Peyer's patch (tissue), 4 donors: Measurements from ENCODE around the gene PTPRJ. TPM values are rescaled to one million over a fixed set of nuclear protein-coding genes. Genes with fewer than 3 reads are reported as not detected.
"Not testable (repeated sequence)": the region's sequence is repeated elsewhere in the genome, so short reads cannot be mapped to it uniquely, and the experiment has no call there.

ENCODE experiments used
- DNase-seq, 3 donors: peaks; one replicate each; pipeline ENCODE4 v3.0.0-alpha.2; 2017 to 2019
- H3K27ac ChIP-seq, 4 donors: fragments of 200-600 bp; sonication (generic); one replicate each; pipeline ENCODE4 v1.5.1; 2016 to 2019
- H3K27me3 ChIP-seq, 2 donors: fragments of 200-600 bp; sonication (generic); one replicate each; pipeline ENCODE4 v1.5.1; 2019
- H3K36me3 ChIP-seq, 3 donors: fragments of 200-600 bp; sonication (generic); one replicate each; pipeline ENCODE4 v1.5.1; 2016 to 2019
- H3K4me1 ChIP-seq, 4 donors: fragments of 200-600 bp; sonication (generic); one replicate each; pipeline ENCODE4 v1.5.1; 2016 to 2019
- H3K4me3 ChIP-seq, 4 donors: fragments of 200-600 bp; sonication (generic); 1 replicate in 3 of 4; 2 replicates in 1 of 4; pipeline ENCODE4 v1.5.1; 2016 to 2019; ENCODE audit warnings: mild to moderate bottlenecking in 1 of 4
- H3K9me3 ChIP-seq, 4 donors: fragments of 200-600 bp; sonication (generic); one replicate each; pipeline ENCODE4 v1.5.1; 2016 to 2019; ENCODE audit warnings: mild to moderate bottlenecking in 1 of 4
- POLR2A ChIP-seq, 2 donors: fragments of 450-650 bp; IDR thresholded peaks; one replicate each; pipeline ENCODE4 v1.5.1; 2017; ENCODE audit warnings: antibody characterized with exemption in 2 of 2, mild to moderate bottlenecking in 2 of 2, moderate library complexity in 2 of 2
- total RNA-seq, 4 donors: library from RNA; depleted of rRNA; stranded (reverse); fragments of >200 nt; gene quantifications; one replicate each; pipeline ENCODE4 v1.1.0, GENCODE V29; 2016
- TF ChIP-seq, protein P1 (sequence below), 6 experiments: fragments of 450-650 bp in 4 of 6; fragments of 200-600 bp in 2 of 6; sonication (generic) in 1 of 6; IDR thresholded peaks; one replicate each; pipeline ENCODE4 v1.5.1; 2017 to 2019; ENCODE audit warnings: antibody characterized with exemption in 6 of 6, mild to moderate bottlenecking in 3 of 6, moderate library complexity in 1 of 6

The PTPRJ gene
- total RNA-seq, 4 donors from 2014 or later, result 28.1 to 50.1 (median 37.5) TPM

DNA sequence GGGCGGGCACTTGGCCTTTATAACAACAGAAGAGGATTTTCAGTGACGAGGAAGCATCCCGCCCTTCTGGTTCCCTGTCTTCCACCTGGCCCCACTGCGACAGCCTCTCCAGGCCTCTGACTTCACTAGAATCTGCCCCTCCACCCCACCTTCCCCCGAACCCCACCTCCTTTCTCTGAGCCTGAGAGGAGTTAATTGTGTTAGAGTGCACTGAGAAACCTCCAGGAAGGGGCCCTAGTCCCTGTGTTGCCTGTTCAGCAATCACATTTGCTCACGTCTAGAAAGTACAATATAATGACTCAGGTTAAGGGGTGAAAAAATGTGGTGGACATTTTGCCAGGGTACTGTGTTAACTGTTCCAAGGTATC lies 38.8 kb downstream of the PTPRJ start:
- Histone ChIP-seq H3K4me1 (peaks cover 0 to 19% (median 8%) of the 10 kb centered on the region in 4 donors), H3K36me3 (no peaks in the 10 kb centered on the region), H3K9me3 (no peaks in the 10 kb centered on the region), H3K27ac (peak overlapping the region in 2 of 4 donors; percentile 13 to 68), H3K27me3 (no peaks in the 10 kb centered on the region), H3K4me3 (no peak overlapping the region)
- no peak for DNase-seq
- TF ChIP-seq, protein P1, sequence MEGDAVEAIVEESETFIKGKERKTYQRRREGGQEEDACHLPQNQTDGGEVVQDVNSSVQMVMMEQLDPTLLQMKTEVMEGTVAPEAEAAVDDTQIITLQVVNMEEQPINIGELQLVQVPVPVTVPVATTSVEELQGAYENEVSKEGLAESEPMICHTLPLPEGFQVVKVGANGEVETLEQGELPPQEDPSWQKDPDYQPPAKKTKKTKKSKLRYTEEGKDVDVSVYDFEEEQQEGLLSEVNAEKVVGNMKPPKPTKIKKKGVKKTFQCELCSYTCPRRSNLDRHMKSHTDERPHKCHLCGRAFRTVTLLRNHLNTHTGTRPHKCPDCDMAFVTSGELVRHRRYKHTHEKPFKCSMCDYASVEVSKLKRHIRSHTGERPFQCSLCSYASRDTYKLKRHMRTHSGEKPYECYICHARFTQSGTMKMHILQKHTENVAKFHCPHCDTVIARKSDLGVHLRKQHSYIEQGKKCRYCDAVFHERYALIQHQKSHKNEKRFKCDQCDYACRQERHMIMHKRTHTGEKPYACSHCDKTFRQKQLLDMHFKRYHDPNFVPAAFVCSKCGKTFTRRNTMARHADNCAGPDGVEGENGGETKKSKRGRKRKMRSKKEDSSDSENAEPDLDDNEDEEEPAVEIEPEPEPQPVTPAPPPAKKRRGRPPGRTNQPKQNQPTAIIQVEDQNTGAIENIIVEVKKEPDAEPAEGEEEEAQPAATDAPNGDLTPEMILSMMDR (IDR thresholded peaks at IDR 0.05), result no peak
- no peak for TF ChIP-seq POLR2A (IDR thresholded peaks at IDR 0.05)

DNA sequence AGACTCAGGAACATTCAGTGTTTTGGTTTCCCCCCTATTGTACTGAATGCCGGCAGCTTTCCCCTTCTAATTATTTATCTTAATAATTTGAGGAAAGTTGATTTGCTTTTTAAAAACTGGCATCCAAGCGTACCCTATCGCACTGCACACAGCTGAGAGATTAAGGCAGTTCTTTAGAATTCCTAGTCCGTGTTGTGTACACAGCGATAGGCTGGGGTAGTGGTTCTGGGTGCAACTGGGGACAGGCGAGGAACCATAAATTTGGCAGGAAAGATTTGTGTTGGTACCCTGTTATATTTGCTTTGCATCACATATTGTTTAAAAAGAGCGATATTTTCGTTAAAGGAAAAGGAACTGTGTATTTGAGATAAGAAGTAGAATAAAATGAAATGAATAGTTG lies 39.2 kb downstream of the PTPRJ start:
- DNase-seq, result no peak
- Histone ChIP-seq H3K36me3 (no peaks in the 10 kb centered on the region), H3K27me3 (no peaks in the 10 kb centered on the region), H3K4me3 (no peak overlapping the region), H3K4me1 (peaks cover 0 to 19% (median 7%) of the 10 kb centered on the region in 4 donors), H3K9me3 (no peaks in the 10 kb centered on the region), H3K27ac (peak overlapping the region in 1 of 4 donors; percentile 68)
- TF ChIP-seq, protein P1 (IDR thresholded peaks at IDR 0.05), result no peak
- TF ChIP-seq POLR2A (IDR thresholded peaks at IDR 0.05), result no peak

DNA sequence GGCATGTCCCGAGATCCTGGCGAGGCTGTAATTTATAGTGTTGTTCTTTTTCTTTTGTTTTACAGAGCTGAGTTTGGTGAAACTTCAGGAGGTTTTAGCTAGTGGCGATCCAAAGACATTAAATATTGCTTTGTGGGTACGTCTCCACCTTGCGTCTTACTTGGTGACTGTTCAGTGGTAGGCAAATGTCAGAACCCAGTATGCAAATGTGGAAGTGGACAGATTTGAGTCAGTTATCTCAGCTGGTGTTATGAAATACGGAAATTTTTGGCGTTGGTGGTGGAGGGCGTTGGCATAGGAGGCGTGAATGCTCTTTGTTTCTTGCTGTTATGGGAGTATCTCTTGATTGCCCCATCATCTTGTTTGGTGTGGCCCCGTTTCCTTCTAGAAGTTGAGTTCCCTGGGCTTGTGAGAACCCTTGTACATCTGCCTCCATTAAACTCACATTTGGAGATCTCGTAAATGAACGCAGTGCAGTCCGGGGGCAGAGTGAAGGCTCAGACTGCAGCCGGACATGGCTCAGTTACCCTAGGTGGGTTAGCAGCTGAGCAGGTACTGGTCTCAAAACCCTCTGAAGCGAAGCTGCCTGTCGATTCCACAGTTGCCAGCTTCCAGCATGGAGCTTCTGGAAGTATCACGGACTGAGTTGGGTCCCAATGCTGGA lies 39.9 kb downstream of the PTPRJ start:
- Histone ChIP-seq H3K27ac (peak overlapping the region in 1 of 4 donors; percentile 68), H3K4me3 (peak overlapping the region in 1 of 4 donors; percentile 19), H3K36me3 (no peaks in the 10 kb centered on the region), H3K9me3 (no peaks in the 10 kb centered on the region), H3K4me1 (peaks cover 0 to 19% (median 7%) of the 10 kb centered on the region in 4 donors), H3K27me3 (no peaks in the 10 kb centered on the region)
- TF ChIP-seq POLR2A (IDR thresholded peaks at IDR 0.05), result no peak
- TF ChIP-seq, protein P1 (IDR thresholded peaks at IDR 0.05), result peak in 2 of 6 experiments; percentile 5 to 16
- peak in 1 of 3 donors; percentile 57 for DNase-seq

DNA sequence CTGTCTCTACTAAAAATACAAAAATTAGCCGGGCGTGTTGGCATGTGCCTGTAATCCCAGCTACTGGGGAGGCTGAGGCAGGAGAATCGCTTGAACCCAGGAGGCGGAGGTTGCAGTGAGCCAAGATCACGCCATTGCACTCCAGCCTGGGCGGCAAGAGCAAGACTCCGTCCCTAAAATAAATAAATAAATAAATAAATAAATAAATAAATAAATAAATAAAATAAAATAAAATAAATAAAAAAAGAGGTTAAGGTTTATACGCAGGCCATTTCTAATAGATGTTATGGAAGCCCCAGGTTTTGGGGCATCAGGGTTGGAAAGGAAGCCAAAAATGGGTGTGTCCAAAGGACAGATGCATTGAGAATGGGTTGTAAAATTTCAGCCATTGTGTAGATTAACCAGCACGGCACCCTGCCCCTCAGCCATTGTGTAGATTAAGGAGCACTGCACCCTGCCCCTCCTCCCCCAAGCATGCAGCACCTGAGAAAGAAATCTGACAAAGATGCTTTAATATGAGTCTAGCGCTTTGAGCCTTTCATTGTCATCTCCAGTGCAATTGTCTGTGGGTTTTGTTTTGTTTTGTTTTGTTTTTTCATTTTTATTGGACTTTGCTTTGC lies 41.0 kb downstream of the PTPRJ start:
- H3K27ac ChIP-seq, H3K4me3 ChIP-seq, H3K9me3 ChIP-seq, H3K36me3 ChIP-seq, DNase-seq, H3K27me3 ChIP-seq: not testable (repeated sequence)
- peaks cover 0 to 19% (median 7%) of the 10 kb centered on the region in 4 donors for H3K4me1 ChIP-seq

DNA sequence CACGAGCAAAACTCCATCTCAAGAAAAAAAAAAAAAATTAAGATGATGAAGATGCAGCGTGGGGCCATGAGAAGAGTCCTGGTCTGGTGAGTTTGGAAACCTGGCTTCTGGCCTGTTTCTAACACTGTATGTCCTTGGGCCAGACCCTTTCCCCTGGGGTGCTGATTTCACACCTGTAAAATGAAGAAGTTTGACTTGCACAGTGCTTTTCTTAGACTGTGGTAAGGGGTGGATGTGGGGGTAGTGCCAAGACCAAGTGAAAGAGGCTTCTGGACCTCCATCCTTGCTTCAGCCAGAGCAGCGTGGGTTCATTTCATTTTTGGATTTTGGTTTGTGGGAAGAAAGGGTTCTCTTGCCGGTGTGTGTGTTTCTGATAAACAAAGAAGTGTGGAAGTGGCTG lies 42.1 kb downstream of the PTPRJ start:
- no peak overlapping the region for H3K4me3 ChIP-seq
- no peaks in the 10 kb centered on the region for H3K27me3 ChIP-seq
- peak overlapping the region in 1 of 4 donors; percentile 55 for H3K27ac ChIP-seq
- no peaks in the 10 kb centered on the region for H3K9me3 ChIP-seq
- peaks cover 0 to 19% (median 7%) of the 10 kb centered on the region in 4 donors for H3K4me1 ChIP-seq
- no peaks in the 10 kb centered on the region for H3K36me3 ChIP-seq
- DNase-seq, result peak in 1 of 3 donors; percentile 50
- TF ChIP-seq, protein P1 (IDR thresholded peaks at IDR 0.05), result no peak
- TF ChIP-seq POLR2A (IDR thresholded peaks at IDR 0.05), result no peak

DNA sequence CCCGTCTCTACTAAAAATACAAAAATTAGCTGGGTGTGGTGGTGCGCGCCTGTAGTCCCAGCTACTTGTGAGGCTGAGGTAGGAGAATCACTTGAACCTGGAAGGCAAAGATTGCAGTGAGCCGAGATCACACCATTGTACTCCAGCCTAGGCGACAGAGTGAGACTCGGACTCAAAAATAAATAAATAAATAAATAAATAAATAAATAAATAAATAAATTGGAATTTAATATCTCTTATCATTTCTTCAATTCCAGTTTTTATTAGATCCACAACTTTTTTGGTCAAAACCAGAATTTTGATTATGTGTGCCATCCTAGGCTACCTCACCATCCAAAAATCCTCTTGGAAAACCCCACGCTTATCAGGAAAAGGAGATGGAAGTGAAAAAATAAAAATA lies 43.2 kb downstream of the PTPRJ start:
- not testable (repeated sequence) for H3K4me3 ChIP-seq, DNase-seq, H3K27ac ChIP-seq, H3K9me3 ChIP-seq, H3K27me3 ChIP-seq, H3K36me3 ChIP-seq
- peaks cover 0 to 10% (median 3%) of the 10 kb centered on the region in 4 donors for H3K4me1 ChIP-seq
